WERI-Rb-1 (cell line): ENCODE results near the gene USP21.
"Not testable (repeated sequence)": the region's sequence is repeated elsewhere in the genome, so short reads cannot be mapped to it uniquely, and the experiment has no call there.

Experiments used
- DNase-seq: peaks from one replicate; pipeline ENCODE4 v3.0.0-alpha.2; 2020
- H3K27ac ChIP-seq: fragments of 250-450 bp; sonication (Bioruptor Pico); 2 replicates; pipeline ENCODE4 v1.5.1; 2020; ENCODE audit warnings: mild to moderate bottlenecking, moderate library complexity
- H3K27me3 ChIP-seq: fragments of 250-450 bp; sonication (Bioruptor Pico); 2 replicates; pipeline ENCODE4 v1.5.1; 2021; ENCODE audit warnings: mild to moderate bottlenecking, low read depth, moderate library complexity; ENCODE audit not compliant: insufficient read depth, severe bottlenecking
- H3K36me3 ChIP-seq: fragments of 250-450 bp; sonication (Bioruptor Pico); 2 replicates; pipeline ENCODE4 v1.5.1; 2020; ENCODE audit warnings: mild to moderate bottlenecking, moderate library complexity
- H3K4me3 ChIP-seq: 2 replicates; pipeline ENCODE4 v1.5.1; 2011; ENCODE audit warnings: low read depth, mild to moderate bottlenecking, control low read depth, low read length
- H3K9me3 ChIP-seq: fragments of 250-450 bp; sonication (Bioruptor Pico); 2 replicates; pipeline ENCODE4 v1.5.1; 2021; ENCODE audit warnings: mild to moderate bottlenecking, moderate library complexity; ENCODE audit not compliant: severe bottlenecking
- TF ChIP-seq, protein P1 (sequence below): IDR thresholded peaks from 2 replicates; pipeline ENCODE4 v1.5.1; 2011; ENCODE audit warnings: low read depth, mild to moderate bottlenecking, control low read depth, inconsistent platforms, low read length

Gene USP21

GRCh38 chr1:161115132-161115711 lies 44.1 kb upstream of the USP21 start:
- no peak for DNase-seq

GRCh38 chr1:161115961-161116360 lies 43.3 kb upstream of the USP21 start:
- not testable (repeated sequence) for H3K9me3 ChIP-seq, H3K27ac ChIP-seq, H3K27me3 ChIP-seq, H3K4me3 ChIP-seq, DNase-seq
- peaks cover 49% of the 10 kb centered on the region for H3K36me3 ChIP-seq

More at GRCh38 chr1:161115132-161115711, 44.1 kb upstream of the USP21 start:
- no peak overlapping the region for H3K4me3 ChIP-seq
- TF ChIP-seq, protein P1, sequence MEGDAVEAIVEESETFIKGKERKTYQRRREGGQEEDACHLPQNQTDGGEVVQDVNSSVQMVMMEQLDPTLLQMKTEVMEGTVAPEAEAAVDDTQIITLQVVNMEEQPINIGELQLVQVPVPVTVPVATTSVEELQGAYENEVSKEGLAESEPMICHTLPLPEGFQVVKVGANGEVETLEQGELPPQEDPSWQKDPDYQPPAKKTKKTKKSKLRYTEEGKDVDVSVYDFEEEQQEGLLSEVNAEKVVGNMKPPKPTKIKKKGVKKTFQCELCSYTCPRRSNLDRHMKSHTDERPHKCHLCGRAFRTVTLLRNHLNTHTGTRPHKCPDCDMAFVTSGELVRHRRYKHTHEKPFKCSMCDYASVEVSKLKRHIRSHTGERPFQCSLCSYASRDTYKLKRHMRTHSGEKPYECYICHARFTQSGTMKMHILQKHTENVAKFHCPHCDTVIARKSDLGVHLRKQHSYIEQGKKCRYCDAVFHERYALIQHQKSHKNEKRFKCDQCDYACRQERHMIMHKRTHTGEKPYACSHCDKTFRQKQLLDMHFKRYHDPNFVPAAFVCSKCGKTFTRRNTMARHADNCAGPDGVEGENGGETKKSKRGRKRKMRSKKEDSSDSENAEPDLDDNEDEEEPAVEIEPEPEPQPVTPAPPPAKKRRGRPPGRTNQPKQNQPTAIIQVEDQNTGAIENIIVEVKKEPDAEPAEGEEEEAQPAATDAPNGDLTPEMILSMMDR: no peak
- no peaks in the 10 kb centered on the region for H3K27me3 ChIP-seq
- H3K9me3 ChIP-seq: no peaks in the 10 kb centered on the region
- H3K27ac ChIP-seq: no peak overlapping the region
- peaks cover 42% of the 10 kb centered on the region for H3K36me3 ChIP-seq

- Histone ChIP-seq H3K27me3 (no peaks in the 10 kb centered on the region), H3K9me3 (no peaks in the 10 kb centered on the region), H3K4me3 (peak within 1 kb of the TSS; percentile 59), H3K27ac (peak within 1 kb of the TSS; percentile 84), H3K36me3 (peaks cover 65% of the 10 kb centered on the region)
- TF ChIP-seq, protein P1: no peak
- peak; percentile 93 for DNase-seq
Measured at GRCh38 chr1:161117759-161118581, 41.3 kb upstream of the USP21 start, which contains the start of the genes NIT1 and PFDN2. Gene NIT1 (plus strand): TSS chr1:161118105. CDS start chr1:161118177, 72 bp downstream. Gene PFDN2 (minus strand): TSS chr1:161118037. CDS start chr1:161118026, 11 bp downstream.

GRCh38 chr1:161119092-161119903 lies 40.0 kb upstream of the USP21 start:
- TF ChIP-seq, protein P1: peak; percentile 51
- no peaks in the 10 kb centered on the region for H3K9me3 ChIP-seq
- no peaks in the 10 kb centered on the region for H3K27me3 ChIP-seq
- peak overlapping the region; percentile 84; the same call in 1 of the 2 replicates for H3K27ac ChIP-seq
- H3K4me3 ChIP-seq: no peak overlapping the region; the same call in 1 of the 2 replicates
- H3K36me3 ChIP-seq: peaks cover 77% of the 10 kb centered on the region
- DNase-seq: peak; percentile 41

DNA sequence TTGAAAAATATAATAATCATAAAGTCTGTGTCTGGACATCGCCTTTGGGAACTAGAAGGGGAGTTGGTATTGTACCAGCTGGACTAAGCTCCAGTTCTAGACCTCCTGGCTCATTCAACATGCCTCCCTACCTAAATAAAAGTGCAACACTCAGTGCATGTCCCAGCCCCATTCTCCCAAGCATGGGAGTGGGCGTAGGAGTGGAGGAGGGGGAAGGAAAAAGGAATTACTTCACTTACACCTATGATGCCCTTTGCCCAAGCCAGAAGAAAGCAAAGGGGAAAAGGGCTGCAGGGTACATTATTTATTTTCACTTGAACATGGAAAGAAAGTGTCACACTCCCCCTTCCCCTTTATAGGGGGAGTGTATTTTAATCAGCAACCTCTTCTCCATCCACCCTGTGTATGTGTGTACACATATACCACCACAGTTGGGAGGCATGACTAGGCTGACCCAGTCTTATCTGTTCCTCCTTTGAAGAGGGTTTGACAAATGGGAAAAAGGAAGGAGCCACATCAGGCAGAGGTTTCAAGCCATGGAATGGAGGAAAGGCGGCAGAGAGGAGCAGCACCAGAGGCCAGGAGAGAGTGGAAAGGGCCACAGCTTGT lies 38.2 kb upstream of the USP21 start:
- H3K27me3 ChIP-seq: no peaks in the 10 kb centered on the region
- DNase-seq: no peak
- TF ChIP-seq, protein P1: no peak
- H3K9me3 ChIP-seq: no peaks in the 10 kb centered on the region
- peaks cover 82% of the 10 kb centered on the region for H3K36me3 ChIP-seq
- no peak overlapping the region for H3K27ac ChIP-seq
- no peak overlapping the region for H3K4me3 ChIP-seq
